ENCODE measurements around the gene PRPF19. TPM values are rescaled to one million over a fixed set of nuclear protein-coding genes. Genes with fewer than 3 reads are reported as not detected.

The PRPF19 gene
- total and polyA plus RNA-seq, 2 donors from 2014 or later: 70.7 to 72.1 TPM

DNA sequence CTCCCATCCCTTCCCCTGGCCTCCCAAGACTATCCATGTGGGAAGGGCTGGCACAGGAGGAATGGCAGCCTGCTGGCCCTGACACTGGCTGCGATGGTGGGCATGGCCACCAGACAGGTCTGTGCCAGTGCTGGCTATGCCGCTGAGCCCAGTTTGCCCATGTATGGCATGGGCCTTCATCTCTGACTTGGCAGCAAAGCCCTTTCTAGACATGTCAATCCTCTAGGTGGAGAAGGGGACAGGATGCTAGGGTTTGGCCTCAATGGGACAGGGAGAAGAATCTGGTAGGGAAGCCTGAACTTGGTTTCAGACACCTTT is 30.3 kb downstream of the PRPF19 start:
- Histone ChIP-seq H3K4me1 (ENCODE audit: control insufficient read depth in 2 of 3, insufficient read depth in 2 of 3, low read depth in 1 of 3, low read length in 3 of 3) (no peaks in the 10 kb centered on the region), H3K27ac (ENCODE audit: low read depth in 2 of 2, low read length in 2 of 2) (no peak overlapping the region), H3K4me3 (ENCODE audit: low read length in 3 of 3) (no peak overlapping the region), H3K27me3 (ENCODE audit: control insufficient read depth, insufficient read depth, low read length) (no peaks in the 10 kb centered on the region), H3K9me3 (ENCODE audit: control insufficient read depth in 2 of 3, insufficient read depth in 1 of 3, low read length in 3 of 3) (no peaks in the 10 kb centered on the region), H3K36me3 (ENCODE audit: control insufficient read depth in 2 of 3, insufficient read depth in 3 of 3, low read length in 3 of 3) (peaks cover 0 to 9% (median 0%) of the 10 kb centered on the region in 3 donors), H3K9ac (ENCODE audit: low read length in 3 of 3) (no peak overlapping the region)
- intact Hi-C loops (cut with DNase I): no loop called here
- TF ChIP-seq, protein P1, sequence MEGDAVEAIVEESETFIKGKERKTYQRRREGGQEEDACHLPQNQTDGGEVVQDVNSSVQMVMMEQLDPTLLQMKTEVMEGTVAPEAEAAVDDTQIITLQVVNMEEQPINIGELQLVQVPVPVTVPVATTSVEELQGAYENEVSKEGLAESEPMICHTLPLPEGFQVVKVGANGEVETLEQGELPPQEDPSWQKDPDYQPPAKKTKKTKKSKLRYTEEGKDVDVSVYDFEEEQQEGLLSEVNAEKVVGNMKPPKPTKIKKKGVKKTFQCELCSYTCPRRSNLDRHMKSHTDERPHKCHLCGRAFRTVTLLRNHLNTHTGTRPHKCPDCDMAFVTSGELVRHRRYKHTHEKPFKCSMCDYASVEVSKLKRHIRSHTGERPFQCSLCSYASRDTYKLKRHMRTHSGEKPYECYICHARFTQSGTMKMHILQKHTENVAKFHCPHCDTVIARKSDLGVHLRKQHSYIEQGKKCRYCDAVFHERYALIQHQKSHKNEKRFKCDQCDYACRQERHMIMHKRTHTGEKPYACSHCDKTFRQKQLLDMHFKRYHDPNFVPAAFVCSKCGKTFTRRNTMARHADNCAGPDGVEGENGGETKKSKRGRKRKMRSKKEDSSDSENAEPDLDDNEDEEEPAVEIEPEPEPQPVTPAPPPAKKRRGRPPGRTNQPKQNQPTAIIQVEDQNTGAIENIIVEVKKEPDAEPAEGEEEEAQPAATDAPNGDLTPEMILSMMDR (IDR thresholded peaks at IDR 0.05; ENCODE audit: borderline replicate concordance, extremely low read depth, insufficient read depth): no peak
- FAIRE-seq (no peak), DNase-seq (peak in 1 of 5 donors; percentile 22)

DNA sequence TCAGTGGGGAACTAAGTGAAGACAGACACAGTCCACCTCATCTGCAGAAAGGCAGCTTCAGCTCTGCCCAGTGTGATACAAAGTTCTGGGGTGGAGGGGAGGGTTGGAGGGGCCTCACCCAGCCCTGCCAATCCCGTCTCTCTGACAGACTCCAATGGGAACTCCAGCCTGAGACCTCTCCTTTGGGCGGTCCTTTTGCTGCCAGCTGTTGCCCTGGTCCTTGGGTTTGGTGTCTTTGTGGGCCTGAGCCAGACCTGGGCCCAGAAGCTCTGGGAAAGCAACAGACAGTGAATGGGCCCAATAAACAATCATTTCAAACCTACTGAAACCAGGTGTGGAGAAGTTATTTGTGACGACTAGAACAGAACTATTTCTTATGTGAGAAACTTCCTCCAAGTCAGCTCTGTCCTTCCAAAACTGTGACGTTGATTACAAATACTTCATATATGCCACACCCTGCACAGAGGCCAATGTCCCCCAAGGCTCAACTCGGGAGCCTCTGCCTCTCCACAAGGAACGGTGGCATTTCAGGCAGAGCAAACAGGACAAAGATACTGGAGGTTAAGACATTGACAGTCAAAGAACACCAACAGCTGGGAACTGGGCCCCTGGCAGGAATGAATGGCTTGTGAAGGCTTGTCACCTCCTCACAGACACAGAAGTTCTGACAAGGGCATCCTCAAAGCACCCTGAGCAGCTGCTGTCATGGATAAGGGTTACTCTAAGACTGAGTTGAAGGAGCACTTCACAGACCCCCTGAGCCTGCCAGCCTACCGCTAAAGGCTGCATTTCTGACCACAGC is 30.8 kb downstream of the PRPF19 start:
- FAIRE-seq (no peak), DNase-seq (peak in 1 of 5 donors; percentile 22)
- intact Hi-C loops (cut with DNase I): no loop called here
- H3K36me3 ChIP-seq (ENCODE audit: control insufficient read depth in 2 of 3, insufficient read depth in 3 of 3, low read length in 3 of 3): peaks cover 0 to 5% (median 0%) of the 10 kb centered on the region in 3 donors
- H3K4me3 ChIP-seq (ENCODE audit: low read length in 3 of 3): no peak overlapping the region
- no peak overlapping the region for H3K27ac ChIP-seq (ENCODE audit: low read depth in 2 of 2, low read length in 2 of 2)
- no peaks in the 10 kb centered on the region for H3K4me1 ChIP-seq (ENCODE audit: control insufficient read depth in 2 of 3, insufficient read depth in 2 of 3, low read depth in 1 of 3, low read length in 3 of 3)
- no peak overlapping the region for H3K9ac ChIP-seq (ENCODE audit: low read length in 3 of 3)
- H3K27me3 ChIP-seq (ENCODE audit: control insufficient read depth, insufficient read depth, low read length): no peaks in the 10 kb centered on the region
- TF ChIP-seq, protein P1 (IDR thresholded peaks at IDR 0.05; ENCODE audit: borderline replicate concordance, extremely low read depth, insufficient read depth): no peak
- H3K9me3 ChIP-seq (ENCODE audit: control insufficient read depth in 2 of 3, insufficient read depth in 1 of 3, low read length in 3 of 3): no peaks in the 10 kb centered on the region

DNA sequence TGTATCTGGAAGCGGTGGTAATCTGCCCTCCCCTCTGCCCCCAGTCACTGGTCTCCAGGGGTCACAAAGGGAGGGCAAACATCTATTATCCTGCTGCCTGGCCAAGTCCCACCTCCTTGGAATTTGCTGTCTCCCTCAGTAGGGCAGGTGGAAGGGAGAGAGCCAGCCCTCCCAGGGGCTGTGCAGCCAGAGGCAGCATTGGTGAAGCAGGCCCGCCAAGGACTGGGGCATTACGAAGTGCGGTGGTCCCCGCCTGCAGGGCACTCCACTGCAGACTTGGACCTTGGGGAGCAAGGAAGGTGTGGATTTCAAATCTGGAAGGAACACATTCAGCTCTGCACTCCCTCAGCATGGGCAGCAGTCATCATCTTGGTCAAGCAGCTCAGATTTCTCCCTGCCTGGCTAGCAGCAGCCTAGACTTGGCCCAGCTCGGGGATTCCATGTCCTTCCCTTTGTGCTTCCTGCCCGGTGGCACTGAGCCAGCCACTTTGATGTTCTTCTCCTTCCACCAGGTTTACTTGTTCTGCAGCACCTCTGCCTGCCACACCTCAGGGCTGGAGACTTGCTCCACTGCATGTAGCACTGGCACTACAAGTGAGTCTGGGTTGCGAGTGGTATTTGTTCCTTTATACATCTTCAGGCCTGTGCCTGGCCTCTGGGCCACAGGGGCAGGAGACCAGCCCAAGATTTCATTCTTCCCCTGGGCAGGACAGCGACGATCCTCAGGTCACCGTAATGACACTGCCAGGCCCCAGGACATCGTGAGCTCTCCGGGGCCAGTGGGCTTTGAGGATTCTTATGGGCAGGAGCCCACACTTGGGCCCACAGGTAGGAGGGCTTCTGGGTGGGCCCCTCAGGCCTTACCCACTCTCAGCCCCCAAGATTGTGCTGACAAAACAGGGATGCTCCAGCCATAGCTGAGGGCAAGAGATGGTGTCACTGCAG is 31.7 kb downstream of the PRPF19 start:
- Histone ChIP-seq H3K27ac (ENCODE audit: low read depth in 2 of 2, low read length in 2 of 2) (no peak overlapping the region), H3K9me3 (ENCODE audit: control insufficient read depth in 2 of 3, insufficient read depth in 1 of 3, low read length in 3 of 3) (no peaks in the 10 kb centered on the region), H3K36me3 (ENCODE audit: control insufficient read depth in 2 of 3, insufficient read depth in 3 of 3, low read length in 3 of 3) (no peaks in the 10 kb centered on the region), H3K9ac (ENCODE audit: low read length in 3 of 3) (no peak overlapping the region), H3K4me3 (ENCODE audit: low read length in 3 of 3) (no peak overlapping the region), H3K27me3 (ENCODE audit: control insufficient read depth, insufficient read depth, low read length) (no peaks in the 10 kb centered on the region), H3K4me1 (ENCODE audit: control insufficient read depth in 2 of 3, insufficient read depth in 2 of 3, low read depth in 1 of 3, low read length in 3 of 3) (no peaks in the 10 kb centered on the region)
- intact Hi-C loops (cut with DNase I): no loop called here
- DNase-seq (peak in 1 of 5 donors; percentile 28), FAIRE-seq (no peak)
- TF ChIP-seq, protein P1 (IDR thresholded peaks at IDR 0.05; ENCODE audit: borderline replicate concordance, extremely low read depth, insufficient read depth): no peak
